Esophagus muscularis mucosa (tissue), 3 donors: ENCODE data around the gene KRTAP29-1.

Source experiments
- POLR2A ChIP-seq: fragments of 450-650 bp; IDR thresholded peaks from one replicate; pipeline ENCODE4 v1.6.1; 2017; ENCODE audit warnings: antibody characterized with exemption, moderate library complexity, mild to moderate bottlenecking, low read depth
- TF ChIP-seq, protein P1 (sequence below), 3 experiments: fragments of 200-600 bp in 2 of 3; fragments of 450-650 bp in 1 of 3; sonication (generic) in 2 of 3; IDR thresholded peaks; one replicate each; pipeline ENCODE4 v1.5.1; 2017 to 2019; ENCODE audit warnings: antibody characterized with exemption in 3 of 3, mild to moderate bottlenecking in 2 of 3, moderate library complexity in 1 of 3

GRCh38 chr17:41326173-41327145 lies 23.8 kb upstream of the KRTAP29-1 start:
- TF ChIP-seq, protein P1, sequence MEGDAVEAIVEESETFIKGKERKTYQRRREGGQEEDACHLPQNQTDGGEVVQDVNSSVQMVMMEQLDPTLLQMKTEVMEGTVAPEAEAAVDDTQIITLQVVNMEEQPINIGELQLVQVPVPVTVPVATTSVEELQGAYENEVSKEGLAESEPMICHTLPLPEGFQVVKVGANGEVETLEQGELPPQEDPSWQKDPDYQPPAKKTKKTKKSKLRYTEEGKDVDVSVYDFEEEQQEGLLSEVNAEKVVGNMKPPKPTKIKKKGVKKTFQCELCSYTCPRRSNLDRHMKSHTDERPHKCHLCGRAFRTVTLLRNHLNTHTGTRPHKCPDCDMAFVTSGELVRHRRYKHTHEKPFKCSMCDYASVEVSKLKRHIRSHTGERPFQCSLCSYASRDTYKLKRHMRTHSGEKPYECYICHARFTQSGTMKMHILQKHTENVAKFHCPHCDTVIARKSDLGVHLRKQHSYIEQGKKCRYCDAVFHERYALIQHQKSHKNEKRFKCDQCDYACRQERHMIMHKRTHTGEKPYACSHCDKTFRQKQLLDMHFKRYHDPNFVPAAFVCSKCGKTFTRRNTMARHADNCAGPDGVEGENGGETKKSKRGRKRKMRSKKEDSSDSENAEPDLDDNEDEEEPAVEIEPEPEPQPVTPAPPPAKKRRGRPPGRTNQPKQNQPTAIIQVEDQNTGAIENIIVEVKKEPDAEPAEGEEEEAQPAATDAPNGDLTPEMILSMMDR (IDR thresholded peaks at IDR 0.05), result no peak
- TF ChIP-seq POLR2A, result no peak
